WTC11 (cell line): ENCODE measurements around the gene SLCO2A1. TPM values are rescaled to one million over a fixed set of nuclear protein-coding genes. Genes with fewer than 3 reads are reported as not detected.

Experiments used
- ATAC-seq: fragments of 200-7000 bp; cut with Tn5 transposase; 2 replicates; pipeline ENCODE4 v1.10.0; 2021; ENCODE audit warnings: mild to moderate bottlenecking, moderate library complexity
- Bru-seq: library from RNA; stranded (reverse); fragments of 400-500 nt; gene quantifications from one replicate; lab custom pipeline; 2021; lab: Mats Ljungman, UMichigan
- CTCF ChIA-PET: fragments of 300-600 bp; sonication (Branson Sonifier 250); formaldehyde crosslinking; loops from one replicate; lab custom pipeline; 2021; ENCODE audit warnings: antibody characterized with exemption; lab: Charles Lee
- POLR2A ChIA-PET: fragments of 350-600 bp; sonication (Branson Sonifier 250); formaldehyde crosslinking; loops from one replicate; lab custom pipeline; 2021; ENCODE audit warnings: antibody characterized with exemption; lab: Charles Lee
- DNase-seq: peaks from one replicate; pipeline ENCODE4 v3.0.0; 2021; ENCODE audit warnings: low spot score
- H3K27ac Mint-ChIP-seq: 2 replicates; pipeline ENCODE4 v1.8.0; 2021; ENCODE audit warnings: mixed read lengths
- H3K27me3 Mint-ChIP-seq: 2 replicates; pipeline ENCODE4 v1.8.0; 2021; ENCODE audit warnings: low read depth, mild to moderate bottlenecking, moderate library complexity, mixed read lengths
- H3K36me3 Mint-ChIP-seq: 2 replicates; pipeline ENCODE4 v1.8.0; 2021; ENCODE audit warnings: mixed read lengths
- H3K4me1 Mint-ChIP-seq: 2 replicates; pipeline ENCODE4 v1.8.0; 2022; ENCODE audit warnings: mixed read lengths
- H3K4me3 Mint-ChIP-seq: 2 replicates; pipeline ENCODE4 v1.8.0; 2021; ENCODE audit warnings: mild to moderate bottlenecking, moderate library complexity, mixed read lengths
- H3K9me3 Mint-ChIP-seq: 2 replicates; pipeline ENCODE4 v1.8.0; 2021; ENCODE audit warnings: mixed read lengths
- ESRRA ChIP-seq: sonication (generic); formaldehyde crosslinking; IDR thresholded peaks from 2 replicates; pipeline ENCODE4 v1.8.1; 2022; ENCODE audit warnings: mild to moderate bottlenecking, missing genetic modification reagents, borderline replicate concordance
- ETV6 ChIP-seq: sonication (generic); formaldehyde crosslinking; IDR thresholded peaks from 2 replicates; pipeline ENCODE4 v1.8.1; 2022; ENCODE audit warnings: mild to moderate bottlenecking, missing genetic modification reagents
- FOXP1 ChIP-seq: sonication (generic); formaldehyde crosslinking; IDR thresholded peaks from 2 replicates; pipeline ENCODE4 v1.8.0; 2022; ENCODE audit warnings: missing genetic modification reagents, mild to moderate bottlenecking, moderate library complexity, borderline replicate concordance
- GABPB1 ChIP-seq: sonication (generic); formaldehyde crosslinking; IDR thresholded peaks from 2 replicates; pipeline ENCODE4 v1.8.1; 2023; ENCODE audit warnings: mild to moderate bottlenecking, missing genetic modification reagents
- JAZF1 ChIP-seq: fragments of 250-450 bp; sonication (Bioruptor Pico); IDR thresholded peaks from 2 replicates; pipeline ENCODE4 v1.9.0; 2021; ENCODE audit warnings: moderate library complexity, mild to moderate bottlenecking, inconsistent platforms
- KAT7 ChIP-seq: sonication (generic); formaldehyde crosslinking; IDR thresholded peaks from 2 replicates; pipeline ENCODE4 v1.8.1; 2023; ENCODE audit warnings: missing genetic modification reagents, mild to moderate bottlenecking, borderline replicate concordance
- NFATC4 ChIP-seq: fragments of 250-450 bp; sonication (Bioruptor Pico); IDR thresholded peaks from 2 replicates; pipeline ENCODE4 v1.9.0; 2021; ENCODE audit warnings: mild to moderate bottlenecking
- SP1 ChIP-seq: sonication (generic); formaldehyde crosslinking; conservative IDR thresholded peaks from 2 replicates; pipeline ENCODE4 v1.8.1; 2022; ENCODE audit warnings: missing genetic modification reagents
- TEAD1 ChIP-seq: sonication (generic); formaldehyde crosslinking; IDR thresholded peaks from 2 replicates; pipeline ENCODE4 v1.8.0; 2022; ENCODE audit warnings: mild to moderate bottlenecking, missing genetic modification reagents
- TEAD4 ChIP-seq: sonication (generic); formaldehyde crosslinking; IDR thresholded peaks from 2 replicates; pipeline ENCODE4 v1.8.0; 2022; ENCODE audit warnings: mild to moderate bottlenecking, missing genetic modification reagents
- TP53 ChIP-seq: sonication (generic); formaldehyde crosslinking; IDR thresholded peaks from 2 replicates; pipeline ENCODE4 v1.8.1; 2023; ENCODE audit warnings: mild to moderate bottlenecking, missing genetic modification reagents
- ZNF121 ChIP-seq: sonication (generic); formaldehyde crosslinking; IDR thresholded peaks from 2 replicates; pipeline ENCODE4 v1.8.0; 2023; ENCODE audit warnings: missing genetic modification reagents
- ZNF138 ChIP-seq: sonication (generic); formaldehyde crosslinking; conservative IDR thresholded peaks from 2 replicates; pipeline ENCODE4 v1.8.1; 2022; ENCODE audit warnings: mild to moderate bottlenecking, moderate library complexity, missing genetic modification reagents
- ZNF232 ChIP-seq: sonication (generic); formaldehyde crosslinking; IDR thresholded peaks from 2 replicates; pipeline ENCODE4 v1.8.0; 2022; ENCODE audit warnings: mild to moderate bottlenecking, missing genetic modification reagents
- ZNF263 ChIP-seq: sonication (generic); formaldehyde crosslinking; IDR thresholded peaks from 2 replicates; pipeline ENCODE4 v1.8.1; 2022; ENCODE audit warnings: low read depth, mild to moderate bottlenecking, moderate library complexity, missing genetic modification reagents
- ZNF396 ChIP-seq: fragments of 250-450 bp; sonication (Bioruptor Pico); IDR thresholded peaks from 2 replicates; pipeline ENCODE4 v1.8.0; 2021; ENCODE audit warnings: mild to moderate bottlenecking, moderate library complexity, borderline replicate concordance
- long read RNA-seq, 3 experiments: library from RNA in 1 of 3; library from capped mRNA in 1 of 3; library from polyadenylated mRNA in 1 of 3; unstranded in 2 of 3; stranded (forward) in 1 of 3; transcript quantifications; one replicate each; pipeline ENCODE4 v2.0.0, GENCODE V29; 2021
- total RNA-seq: library from RNA; stranded (reverse); gene quantifications from 3 replicates; pipeline ENCODE4 v1.2.3, GENCODE V29; 2021
- TF ChIP-seq, protein P1 (sequence below): sonication (generic); formaldehyde crosslinking; IDR thresholded peaks from 2 replicates; pipeline ENCODE4 v1.8.1; 2022; ENCODE audit warnings: missing genetic modification reagents, borderline replicate concordance
- TF ChIP-seq, protein P2 (sequence below): sonication (generic); formaldehyde crosslinking; IDR thresholded peaks from 2 replicates; pipeline ENCODE4 v1.8.1; 2022; ENCODE audit warnings: mild to moderate bottlenecking, moderate library complexity, missing genetic modification reagents
- TF ChIP-seq, protein P3 (sequence below): sonication (generic); formaldehyde crosslinking; IDR thresholded peaks from 2 replicates; pipeline ENCODE4 v1.8.0; 2022; ENCODE audit warnings: mild to moderate bottlenecking, missing genetic modification reagents
- TF ChIP-seq, protein P4 (sequence below): sonication (generic); formaldehyde crosslinking; IDR thresholded peaks from 2 replicates; pipeline ENCODE4 v1.8.1; 2023; ENCODE audit warnings: mild to moderate bottlenecking, missing genetic modification reagents, moderate library complexity
- TF ChIP-seq, protein P5 (sequence below): fragments of 250-450 bp; sonication (Bioruptor Pico); IDR thresholded peaks from 2 replicates; pipeline ENCODE4 v1.8.0; 2021; ENCODE audit warnings: mild to moderate bottlenecking
- TF ChIP-seq, protein P6 (sequence below): sonication (generic); formaldehyde crosslinking; conservative IDR thresholded peaks from 2 replicates; pipeline ENCODE4 v1.8.1; 2022; ENCODE audit warnings: mild to moderate bottlenecking, missing genetic modification reagents
- TF ChIP-seq, protein P7 (sequence below): sonication (generic); formaldehyde crosslinking; IDR thresholded peaks from 2 replicates; pipeline ENCODE4 v1.8.1; 2022; ENCODE audit warnings: mild to moderate bottlenecking, missing genetic modification reagents, moderate library complexity, borderline replicate concordance

SLCO2A1 gene
- total RNA-seq (2.3 to 3.3 TPM (median 3.3 TPM) in 3 replicates), Bru-seq, nascent RNA (percentile 38 among the genes with signal in this experiment)
- long read RNA-seq, experiment 1, full-length matches to known transcripts = 4 of 7 reads
- long read RNA-seq, experiment 1, partial matches to known transcripts = 2 of 7 reads
- long read RNA-seq, experiment 1, other reads (novel, unspliced or antisense) = 1 of 7 reads
- long read RNA-seq, experiment 2, full-length matches to known transcripts = 2 of 2 reads
- long read RNA-seq, experiment 2, partial matches to known transcripts = 0 of 2 reads
- long read RNA-seq, experiment 2, other reads (novel, unspliced or antisense) = 0 of 2 reads
- long read RNA-seq, experiment 3 = 0 reads

DNA sequence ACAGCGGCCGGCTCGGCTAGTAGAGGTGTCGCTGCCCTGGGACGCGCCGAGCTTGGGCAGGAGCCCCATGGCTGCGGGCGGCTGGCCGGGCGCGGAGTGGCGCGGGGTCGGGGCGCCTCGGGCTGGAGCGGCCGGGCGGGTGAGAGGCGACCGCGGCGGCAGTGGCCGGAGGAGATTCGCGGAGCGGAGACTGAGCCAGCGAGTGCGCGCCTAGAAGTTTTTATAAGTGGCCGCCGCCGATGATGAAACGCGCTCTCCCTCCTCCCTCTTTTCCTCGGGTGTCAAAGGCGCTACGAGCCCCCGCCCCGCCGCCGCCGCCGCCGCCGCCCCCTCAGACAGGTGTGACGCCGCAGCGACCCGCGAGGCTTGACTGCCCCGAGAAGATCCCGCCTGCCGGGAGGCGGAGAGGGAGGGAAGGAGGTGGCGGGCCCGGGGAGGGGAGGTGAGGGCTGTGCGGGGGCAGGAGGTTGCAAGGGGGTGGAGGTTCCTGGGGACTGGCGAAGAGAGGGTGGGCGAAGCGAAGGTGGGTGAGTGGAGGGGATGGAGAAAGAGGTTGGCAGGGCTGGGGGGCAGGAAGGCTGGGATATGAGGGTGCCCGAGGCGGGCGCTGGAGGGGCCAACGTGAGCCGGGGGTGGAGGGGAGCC lies at the start of gene SLCO2A1:
Gene SLCO2A1, minus strand, starts transcription at position 192 of the 645 bp plus-strand sequence. Its CDS starts 123 bp downstream, at position 69.
- peaks cover 49% of the 10 kb centered on the region for H3K27me3 Mint-ChIP-seq
- H3K27ac Mint-ChIP-seq = no peak within 1 kb of the TSS
- no peaks in the 10 kb centered on the region for H3K9me3 Mint-ChIP-seq
- H3K36me3 Mint-ChIP-seq = no peaks in the 10 kb centered on the region
- peak; percentile 78 for DNase-seq
- ChIA-PET POLR2A (no interaction called here), CTCF (interaction anchor here (1.0 kb wide), 1 partner anchor 93 kb away, joined by 4 read pairs; no protein-coding TSS in a partner anchor)
- peak; percentile 62 for ATAC-seq
- TF ChIP-seq KAT7 (no peak; the same call in 1 of the 2 replicates), TP53 (CRISPR knock-in tag) (0 out of 2 replicates have a peak, but pooled peaks have one; percentile 11), FOXP1 (0 out of 2 replicates have a peak, but pooled peaks have one; percentile 33), ZNF263 (CRISPR knock-in tag) (peak; percentile 74; the same call in 1 of the 2 replicates), GABPB1 (CRISPR knock-in tag) (peak; percentile 33; the same call in 1 of the 2 replicates), ETV6 (CRISPR knock-in tag) (no peak)
- TF ChIP-seq, protein P1, sequence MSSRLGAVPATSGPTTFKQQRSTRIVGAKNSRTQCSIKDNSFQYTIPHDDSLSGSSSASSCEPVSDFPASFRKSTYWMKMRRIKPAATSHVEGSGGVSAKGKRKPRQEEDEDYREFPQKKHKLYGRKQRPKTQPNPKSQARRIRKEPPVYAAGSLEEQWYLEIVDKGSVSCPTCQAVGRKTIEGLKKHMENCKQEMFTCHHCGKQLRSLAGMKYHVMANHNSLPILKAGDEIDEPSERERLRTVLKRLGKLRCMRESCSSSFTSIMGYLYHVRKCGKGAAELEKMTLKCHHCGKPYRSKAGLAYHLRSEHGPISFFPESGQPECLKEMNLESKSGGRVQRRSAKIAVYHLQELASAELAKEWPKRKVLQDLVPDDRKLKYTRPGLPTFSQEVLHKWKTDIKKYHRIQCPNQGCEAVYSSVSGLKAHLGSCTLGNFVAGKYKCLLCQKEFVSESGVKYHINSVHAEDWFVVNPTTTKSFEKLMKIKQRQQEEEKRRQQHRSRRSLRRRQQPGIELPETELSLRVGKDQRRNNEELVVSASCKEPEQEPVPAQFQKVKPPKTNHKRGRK (CRISPR knock-in tag) = no peak
- TF ChIP-seq, protein P2, sequence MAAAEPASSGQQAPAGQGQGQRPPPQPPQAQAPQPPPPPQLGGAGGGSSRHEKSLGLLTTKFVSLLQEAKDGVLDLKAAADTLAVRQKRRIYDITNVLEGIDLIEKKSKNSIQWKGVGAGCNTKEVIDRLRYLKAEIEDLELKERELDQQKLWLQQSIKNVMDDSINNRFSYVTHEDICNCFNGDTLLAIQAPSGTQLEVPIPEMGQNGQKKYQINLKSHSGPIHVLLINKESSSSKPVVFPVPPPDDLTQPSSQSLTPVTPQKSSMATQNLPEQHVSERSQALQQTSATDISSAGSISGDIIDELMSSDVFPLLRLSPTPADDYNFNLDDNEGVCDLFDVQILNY (CRISPR knock-in tag) = 0 out of 2 replicates have a peak, but pooled peaks have one; percentile 25
- TF ChIP-seq, protein P3, sequence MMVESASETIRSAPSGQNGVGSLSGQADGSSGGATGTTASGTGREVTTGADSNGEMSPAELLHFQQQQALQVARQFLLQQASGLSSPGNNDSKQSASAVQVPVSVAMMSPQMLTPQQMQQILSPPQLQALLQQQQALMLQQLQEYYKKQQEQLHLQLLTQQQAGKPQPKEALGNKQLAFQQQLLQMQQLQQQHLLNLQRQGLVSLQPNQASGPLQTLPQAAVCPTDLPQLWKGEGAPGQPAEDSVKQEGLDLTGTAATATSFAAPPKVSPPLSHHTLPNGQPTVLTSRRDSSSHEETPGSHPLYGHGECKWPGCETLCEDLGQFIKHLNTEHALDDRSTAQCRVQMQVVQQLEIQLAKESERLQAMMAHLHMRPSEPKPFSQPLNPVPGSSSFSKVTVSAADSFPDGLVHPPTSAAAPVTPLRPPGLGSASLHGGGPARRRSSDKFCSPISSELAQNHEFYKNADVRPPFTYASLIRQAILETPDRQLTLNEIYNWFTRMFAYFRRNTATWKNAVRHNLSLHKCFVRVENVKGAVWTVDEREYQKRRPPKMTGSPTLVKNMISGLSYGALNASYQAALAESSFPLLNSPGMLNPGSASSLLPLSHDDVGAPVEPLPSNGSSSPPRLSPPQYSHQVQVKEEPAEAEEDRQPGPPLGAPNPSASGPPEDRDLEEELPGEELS (CRISPR knock-in tag) = peak; percentile 9; the same call in 1 of the 2 replicates
- peaks cover 23% of the 10 kb centered on the region for H3K4me1 Mint-ChIP-seq
- peak within 1 kb of the TSS; percentile 80 for H3K4me3 Mint-ChIP-seq

DNA sequence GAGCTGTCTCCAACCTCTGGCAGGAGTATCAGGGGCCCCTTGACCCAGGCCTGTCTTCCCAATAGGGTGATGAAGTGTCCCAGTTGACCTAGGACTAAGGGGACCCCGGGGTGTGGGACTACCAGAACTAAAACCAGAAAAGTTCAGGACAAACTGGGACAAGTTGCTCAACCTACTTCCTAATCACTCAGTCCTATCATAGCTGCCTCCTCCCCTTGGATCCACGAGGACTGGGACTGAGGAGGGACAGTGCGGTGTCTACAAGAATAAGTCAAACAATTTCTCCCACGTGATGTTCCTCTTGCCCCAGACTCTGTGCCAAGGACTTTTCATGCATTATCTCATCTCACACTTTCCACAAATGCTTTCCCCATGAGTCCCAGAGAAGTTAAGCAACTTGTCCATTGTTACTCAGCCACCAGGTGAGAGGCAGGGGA lies 49.4 kb upstream of the SLCO2A1 start:
- POLR2A ChIA-PET = no interaction called here
- Mint-ChIP-seq H3K27me3 (no peaks in the 10 kb centered on the region; the same call in 1 of the 2 replicates), H3K4me1 (no peaks in the 10 kb centered on the region), H3K9me3 (peaks cover 28% of the 10 kb centered on the region), H3K36me3 (peaks cover 13% of the 10 kb centered on the region), H3K27ac (no peak overlapping the region), H3K4me3 (no peak overlapping the region)
- DNase-seq (no peak), ATAC-seq (no peak)
- CTCF ChIA-PET = no interaction called here
- no peak for TF ChIP-seq NFATC4 (CRISPR knock-in tag)
- TF ChIP-seq ESRRA (CRISPR knock-in tag) = no peak
- TF ChIP-seq, protein P4, sequence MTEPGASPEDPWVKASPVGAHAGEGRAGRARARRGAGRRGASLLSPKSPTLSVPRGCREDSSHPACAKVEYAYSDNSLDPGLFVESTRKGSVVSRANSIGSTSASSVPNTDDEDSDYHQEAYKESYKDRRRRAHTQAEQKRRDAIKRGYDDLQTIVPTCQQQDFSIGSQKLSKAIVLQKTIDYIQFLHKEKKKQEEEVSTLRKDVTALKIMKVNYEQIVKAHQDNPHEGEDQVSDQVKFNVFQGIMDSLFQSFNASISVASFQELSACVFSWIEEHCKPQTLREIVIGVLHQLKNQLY (CRISPR knock-in tag) = no peak
- no peak for TF ChIP-seq SP1 (CRISPR knock-in tag)
- TF ChIP-seq, protein P5, sequence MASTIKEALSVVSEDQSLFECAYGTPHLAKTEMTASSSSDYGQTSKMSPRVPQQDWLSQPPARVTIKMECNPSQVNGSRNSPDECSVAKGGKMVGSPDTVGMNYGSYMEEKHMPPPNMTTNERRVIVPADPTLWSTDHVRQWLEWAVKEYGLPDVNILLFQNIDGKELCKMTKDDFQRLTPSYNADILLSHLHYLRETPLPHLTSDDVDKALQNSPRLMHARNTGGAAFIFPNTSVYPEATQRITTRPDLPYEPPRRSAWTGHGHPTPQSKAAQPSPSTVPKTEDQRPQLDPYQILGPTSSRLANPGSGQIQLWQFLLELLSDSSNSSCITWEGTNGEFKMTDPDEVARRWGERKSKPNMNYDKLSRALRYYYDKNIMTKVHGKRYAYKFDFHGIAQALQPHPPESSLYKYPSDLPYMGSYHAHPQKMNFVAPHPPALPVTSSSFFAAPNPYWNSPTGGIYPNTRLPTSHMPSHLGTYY (CRISPR knock-in tag) = no peak
- no peak for TF ChIP-seq TEAD4 (CRISPR knock-in tag)
- TF ChIP-seq ZNF396 (CRISPR knock-in tag) = no peak
- TF ChIP-seq TEAD1 (CRISPR knock-in tag) = no peak
- TF ChIP-seq ZNF232 (CRISPR knock-in tag) = no peak
- no peak for TF ChIP-seq ZNF138
- TF ChIP-seq, protein P3 (CRISPR knock-in tag) = no peak
- TF ChIP-seq JAZF1 (CRISPR knock-in tag) = no peak
- no peak for TF ChIP-seq ZNF121
- TF ChIP-seq, protein P6, sequence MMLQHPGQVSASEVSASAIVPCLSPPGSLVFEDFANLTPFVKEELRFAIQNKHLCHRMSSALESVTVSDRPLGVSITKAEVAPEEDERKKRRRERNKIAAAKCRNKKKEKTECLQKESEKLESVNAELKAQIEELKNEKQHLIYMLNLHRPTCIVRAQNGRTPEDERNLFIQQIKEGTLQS (CRISPR knock-in tag) = no peak
- TF ChIP-seq, protein P7, sequence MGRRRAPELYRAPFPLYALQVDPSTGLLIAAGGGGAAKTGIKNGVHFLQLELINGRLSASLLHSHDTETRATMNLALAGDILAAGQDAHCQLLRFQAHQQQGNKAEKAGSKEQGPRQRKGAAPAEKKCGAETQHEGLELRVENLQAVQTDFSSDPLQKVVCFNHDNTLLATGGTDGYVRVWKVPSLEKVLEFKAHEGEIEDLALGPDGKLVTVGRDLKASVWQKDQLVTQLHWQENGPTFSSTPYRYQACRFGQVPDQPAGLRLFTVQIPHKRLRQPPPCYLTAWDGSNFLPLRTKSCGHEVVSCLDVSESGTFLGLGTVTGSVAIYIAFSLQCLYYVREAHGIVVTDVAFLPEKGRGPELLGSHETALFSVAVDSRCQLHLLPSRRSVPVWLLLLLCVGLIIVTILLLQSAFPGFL (CRISPR knock-in tag) = no peak
